ENCODE data around the gene FAM237B. TPM values are rescaled to one million over a fixed set of nuclear protein-coding genes. Genes with fewer than 3 reads are reported as not detected.

FAM237B gene
- total and polyA plus RNA-seq, 4 donors, result 0.18 to 0.22 TPM; not detected in 2

DNA sequence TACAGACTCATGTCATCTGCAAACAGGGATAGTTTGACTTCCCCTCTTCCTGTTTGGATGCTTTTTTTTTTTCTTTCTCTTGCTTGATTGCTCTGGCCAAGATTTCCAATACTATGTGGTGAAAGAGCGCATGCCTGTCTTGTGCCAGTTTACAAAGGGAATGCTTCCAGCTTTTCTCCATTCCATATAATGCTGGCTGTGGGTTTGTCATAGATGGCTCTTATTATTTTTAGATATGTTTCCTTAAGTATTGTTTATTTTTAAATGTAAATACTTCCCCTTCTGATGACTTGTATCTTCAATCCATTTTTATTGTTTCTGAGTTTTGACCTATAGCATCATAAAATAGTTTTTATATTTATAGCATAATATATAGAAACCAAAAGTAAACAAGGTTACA is 17.9 kb downstream of the FAM237B start:
- no peaks in the 10 kb centered on the region for H3K36me3 ChIP-seq (ENCODE audit: control insufficient read depth, insufficient read depth, low read length)
- no CpG with 5 or more reads among the region's 1 CpG for whole genome bisulfite sequencing (ENCODE audit: insufficient coverage)
- H3K4me1 ChIP-seq (ENCODE audit: control insufficient read depth, insufficient read depth, low read length), result no peaks in the 10 kb centered on the region
- no peak for DNase-seq (ENCODE audit: low read depth in 4 of 6, low spot score in 6 of 6)
- H3K27ac ChIP-seq (ENCODE audit: low read depth, low read length), result no peak overlapping the region
- H3K4me3 ChIP-seq (ENCODE audit: low read depth, low read length), result no peak overlapping the region
- no peaks in the 10 kb centered on the region for H3K9me3 ChIP-seq (ENCODE audit: control insufficient read depth, insufficient read depth, low read length)
- H3K27me3 ChIP-seq (ENCODE audit: control insufficient read depth, insufficient read depth, low read length), result no peaks in the 10 kb centered on the region

GRCh38 chr7:90298145-90299038 is 22.7 kb downstream of the FAM237B start:
- Histone ChIP-seq H3K4me1 (ENCODE audit: control insufficient read depth, insufficient read depth, low read length) (no peaks in the 10 kb centered on the region), H3K4me3 (ENCODE audit: low read depth, low read length) (no peak overlapping the region), H3K9me3 (ENCODE audit: control insufficient read depth, insufficient read depth, low read length) (no peaks in the 10 kb centered on the region), H3K36me3 (ENCODE audit: control insufficient read depth, insufficient read depth, low read length) (no peaks in the 10 kb centered on the region), H3K27ac (ENCODE audit: low read depth, low read length) (no peak overlapping the region), H3K27me3 (ENCODE audit: control insufficient read depth, insufficient read depth, low read length) (no peaks in the 10 kb centered on the region)
- no CpG with 5 or more reads among the region's 5 CpGs for WGBS (ENCODE audit: insufficient coverage)
- peak in 2 of 6 donors; percentile 7 to 44 for DNase-seq (ENCODE audit: low read depth in 4 of 6, low spot score in 6 of 6)

DNA sequence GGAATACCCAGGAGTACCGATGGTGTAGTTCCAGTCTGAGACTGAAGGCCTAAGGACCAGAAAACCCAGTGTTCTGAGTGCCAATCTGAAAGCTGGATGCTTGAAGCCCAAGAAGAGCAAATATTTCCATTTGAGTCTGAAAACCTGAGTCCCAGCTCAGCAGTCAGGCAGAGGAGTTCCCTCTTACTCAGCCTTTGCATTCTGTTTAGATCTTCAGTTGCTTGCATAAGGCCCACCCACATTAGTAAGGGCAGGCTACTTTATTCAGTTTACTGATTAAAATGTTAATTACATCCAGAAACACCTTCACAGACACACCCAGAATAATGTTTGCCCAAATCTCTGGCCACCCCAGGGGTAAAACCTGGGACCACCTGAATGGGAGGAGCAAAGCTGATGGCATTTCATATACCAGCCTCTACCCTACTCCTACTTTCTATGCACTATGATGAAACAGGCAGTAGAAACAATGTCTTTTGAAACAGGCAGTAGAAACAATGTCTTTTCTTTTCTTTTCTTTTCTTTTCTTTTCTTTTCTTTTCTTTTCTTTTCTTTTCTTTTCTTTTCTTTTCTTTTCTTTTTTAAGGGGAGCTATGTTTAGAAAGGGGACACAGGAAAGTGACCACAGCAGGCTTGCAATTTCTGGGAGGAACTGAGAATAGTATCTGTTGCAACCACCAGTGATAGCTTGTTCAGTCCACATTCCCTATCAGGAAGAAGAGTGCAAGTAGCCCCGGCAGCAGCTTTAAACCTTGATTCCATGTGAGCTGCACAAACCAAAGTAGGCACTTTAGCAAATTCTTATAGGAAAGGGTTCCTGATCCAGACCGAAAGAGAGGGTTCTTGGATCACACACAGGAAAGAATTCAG is 30.6 kb downstream of the FAM237B start:
- Histone ChIP-seq H3K27ac (ENCODE audit: low read depth, low read length) (no peak overlapping the region), H3K36me3 (ENCODE audit: control insufficient read depth, insufficient read depth, low read length) (no peaks in the 10 kb centered on the region), H3K4me3 (ENCODE audit: low read depth, low read length) (no peak overlapping the region), H3K4me1 (ENCODE audit: control insufficient read depth, insufficient read depth, low read length) (no peaks in the 10 kb centered on the region), H3K9me3 (ENCODE audit: control insufficient read depth, insufficient read depth, low read length) (peaks cover 3% of the 10 kb centered on the region), H3K27me3 (ENCODE audit: control insufficient read depth, insufficient read depth, low read length) (no peaks in the 10 kb centered on the region)
- DNase-seq (ENCODE audit: low read depth in 4 of 6, low spot score in 6 of 6), result no peak
- WGBS (ENCODE audit: insufficient coverage), result 90% methylated on average over 3 of the region's 3 CpGs

DNA sequence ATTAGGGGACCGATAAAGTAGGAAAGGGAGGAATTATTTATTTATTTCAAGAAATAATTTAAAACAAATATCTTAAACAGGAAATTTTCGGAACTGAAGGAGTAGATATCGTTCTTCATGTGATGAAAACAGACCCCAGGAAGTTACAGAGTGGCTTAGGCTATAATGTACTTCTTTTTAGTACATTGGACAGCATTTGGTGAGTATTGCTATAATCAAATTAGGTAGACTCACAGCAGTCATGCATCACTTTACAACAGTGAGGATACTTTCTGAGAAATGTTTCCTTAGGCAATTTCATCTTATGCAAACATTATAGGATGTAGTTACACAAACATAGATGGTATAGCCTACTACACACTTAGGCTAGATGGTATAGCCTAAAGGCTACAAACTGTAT is 33.0 kb downstream of the FAM237B start:
- no peak for DNase-seq (ENCODE audit: low read depth in 4 of 6, low spot score in 6 of 6)
- no CpG with 5 or more reads among the region's 3 CpGs for WGBS (ENCODE audit: insufficient coverage)

DNA sequence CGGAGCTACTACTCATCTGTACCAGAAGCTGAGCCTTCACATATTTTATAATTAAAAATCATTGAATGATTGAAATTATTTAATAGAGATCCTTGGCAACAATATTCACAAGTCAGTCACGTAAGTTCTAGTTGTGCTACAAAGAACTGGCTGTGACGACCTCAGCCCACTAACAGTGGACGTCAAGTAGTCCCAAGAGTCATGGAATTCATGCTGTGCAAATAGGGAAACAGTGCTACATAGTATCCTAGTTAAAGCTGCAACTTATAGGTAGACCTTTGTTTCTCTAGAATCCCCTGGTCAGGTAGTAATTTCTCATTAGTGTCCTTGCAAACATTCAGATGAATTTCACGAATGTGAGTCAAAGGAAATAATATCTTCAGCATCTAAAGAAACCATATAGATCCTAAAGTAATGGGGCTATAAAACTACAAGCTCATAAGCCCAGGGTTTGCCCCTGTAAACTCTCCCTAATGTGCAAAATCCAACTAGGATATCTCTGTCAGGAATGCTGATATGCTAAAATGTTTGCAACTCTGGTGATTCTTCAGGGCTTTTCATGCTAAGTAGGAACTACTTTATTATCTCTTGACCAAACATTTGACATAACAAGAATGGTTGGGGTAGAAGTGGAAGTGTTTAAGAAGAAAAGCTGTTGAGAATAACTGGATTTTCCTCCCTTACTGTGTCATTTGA is 44.9 kb downstream of the FAM237B start:
- no peak overlapping the region for H3K4me3 ChIP-seq (ENCODE audit: low read depth, low read length)
- no peaks in the 10 kb centered on the region for H3K27me3 ChIP-seq (ENCODE audit: control insufficient read depth, insufficient read depth, low read length)
- H3K4me1 ChIP-seq (ENCODE audit: control insufficient read depth, insufficient read depth, low read length), result no peaks in the 10 kb centered on the region
- no peak overlapping the region for H3K27ac ChIP-seq (ENCODE audit: low read depth, low read length)
- DNase-seq (ENCODE audit: low read depth in 4 of 6, low spot score in 6 of 6), result no peak
- no peaks in the 10 kb centered on the region for H3K36me3 ChIP-seq (ENCODE audit: control insufficient read depth, insufficient read depth, low read length)
- H3K9me3 ChIP-seq (ENCODE audit: control insufficient read depth, insufficient read depth, low read length), result no peaks in the 10 kb centered on the region
- WGBS (ENCODE audit: insufficient coverage), result 70% methylated on average over 1 of the region's 5 CpGs

More for the DNA sequence above, 33.0 kb downstream of the FAM237B start:
- Histone ChIP-seq H3K4me1 (ENCODE audit: control insufficient read depth, insufficient read depth, low read length) (no peaks in the 10 kb centered on the region), H3K4me3 (ENCODE audit: low read depth, low read length) (no peak overlapping the region), H3K27ac (ENCODE audit: low read depth, low read length) (no peak overlapping the region), H3K27me3 (ENCODE audit: control insufficient read depth, insufficient read depth, low read length) (no peaks in the 10 kb centered on the region), H3K9me3 (ENCODE audit: control insufficient read depth, insufficient read depth, low read length) (peaks cover 3% of the 10 kb centered on the region), H3K36me3 (ENCODE audit: control insufficient read depth, insufficient read depth, low read length) (no peaks in the 10 kb centered on the region)

GRCh38 chr7:90274161-90274560 is 46.9 kb downstream of the FAM237B start:
- Histone ChIP-seq H3K27ac (ENCODE audit: low read depth, low read length) (no peak overlapping the region), H3K4me1 (ENCODE audit: control insufficient read depth, insufficient read depth, low read length) (no peaks in the 10 kb centered on the region)
- no peak for DNase-seq (ENCODE audit: low read depth in 4 of 6, low spot score in 6 of 6)

DNA sequence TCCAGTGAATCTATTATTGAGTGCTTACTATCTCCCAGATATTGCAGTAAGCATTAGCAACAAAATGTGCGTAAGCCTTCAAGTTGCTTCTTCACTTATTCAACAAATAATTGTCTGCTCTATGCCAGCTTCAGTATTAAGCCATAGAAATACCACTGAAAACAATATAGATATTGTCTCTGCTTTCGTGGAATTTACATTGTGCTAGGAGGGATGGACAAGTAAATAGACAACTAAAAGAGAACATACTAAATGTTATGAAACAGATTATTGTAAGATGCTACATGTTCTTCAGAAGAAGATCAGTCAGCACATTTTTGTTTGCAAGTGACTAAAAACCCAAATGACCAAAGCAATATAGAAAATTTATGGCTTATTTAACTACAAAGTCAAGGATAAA is 48.9 kb downstream of the FAM237B start:
- H3K36me3 ChIP-seq (ENCODE audit: control insufficient read depth, insufficient read depth, low read length), result no peaks in the 10 kb centered on the region
- H3K27ac ChIP-seq (ENCODE audit: low read depth, low read length), result no peak overlapping the region
- H3K27me3 ChIP-seq (ENCODE audit: control insufficient read depth, insufficient read depth, low read length), result no peaks in the 10 kb centered on the region
- no peaks in the 10 kb centered on the region for H3K4me1 ChIP-seq (ENCODE audit: control insufficient read depth, insufficient read depth, low read length)
- no peaks in the 10 kb centered on the region for H3K9me3 ChIP-seq (ENCODE audit: control insufficient read depth, insufficient read depth, low read length)
- DNase-seq (ENCODE audit: low read depth in 4 of 6, low spot score in 6 of 6), result no peak
- H3K4me3 ChIP-seq (ENCODE audit: low read depth, low read length), result no peak overlapping the region
- no CpG with 5 or more reads among the region's 2 CpGs for WGBS (ENCODE audit: insufficient coverage)

More at GRCh38 chr7:90274161-90274560, 46.9 kb downstream of the FAM237B start:
- Histone ChIP-seq H3K4me3 (ENCODE audit: low read depth, low read length) (no peak overlapping the region), H3K27me3 (ENCODE audit: control insufficient read depth, insufficient read depth, low read length) (no peaks in the 10 kb centered on the region), H3K9me3 (ENCODE audit: control insufficient read depth, insufficient read depth, low read length) (no peaks in the 10 kb centered on the region), H3K36me3 (ENCODE audit: control insufficient read depth, insufficient read depth, low read length) (no peaks in the 10 kb centered on the region)

GRCh38 chr7:90271753-90272152 is 49.4 kb downstream of the FAM237B start:
- H3K36me3 ChIP-seq (ENCODE audit: control insufficient read depth, insufficient read depth, low read length), result no peaks in the 10 kb centered on the region
- H3K4me1 ChIP-seq (ENCODE audit: control insufficient read depth, insufficient read depth, low read length), result no peaks in the 10 kb centered on the region
- H3K9me3 ChIP-seq (ENCODE audit: control insufficient read depth, insufficient read depth, low read length), result no peaks in the 10 kb centered on the region
- WGBS (ENCODE audit: insufficient coverage), result no CpG with 5 or more reads among the region's 2 CpGs
- H3K27ac ChIP-seq (ENCODE audit: low read depth, low read length), result no peak overlapping the region
- no peak overlapping the region for H3K4me3 ChIP-seq (ENCODE audit: low read depth, low read length)
- no peak for DNase-seq (ENCODE audit: low read depth in 4 of 6, low spot score in 6 of 6)
- H3K27me3 ChIP-seq (ENCODE audit: control insufficient read depth, insufficient read depth, low read length), result no peaks in the 10 kb centered on the region

- no CpG with 5 or more reads among the region's 2 CpGs for WGBS (ENCODE audit: insufficient coverage)
- H3K9me3 ChIP-seq (ENCODE audit: control insufficient read depth, insufficient read depth, low read length), result no peaks in the 10 kb centered on the region
- H3K4me1 ChIP-seq (ENCODE audit: control insufficient read depth, insufficient read depth, low read length), result no peaks in the 10 kb centered on the region
- no peaks in the 10 kb centered on the region for H3K27me3 ChIP-seq (ENCODE audit: control insufficient read depth, insufficient read depth, low read length)
- no peak for DNase-seq (ENCODE audit: low read depth in 4 of 6, low spot score in 6 of 6)
- H3K27ac ChIP-seq (ENCODE audit: low read depth, low read length), result no peak overlapping the region
- H3K36me3 ChIP-seq (ENCODE audit: control insufficient read depth, insufficient read depth, low read length), result no peaks in the 10 kb centered on the region
- no peak overlapping the region for H3K4me3 ChIP-seq (ENCODE audit: low read depth, low read length)
Measured at GRCh38 chr7:90270431-90271178, 50.5 kb downstream of the FAM237B start.

Data from spinal cord (tissue), 10 donors.